GM12873 (cell line): Measurements from ENCODE around the gene PTCRA.

ENCODE experiments used
- TF ChIP-seq, protein P1 (sequence below): IDR thresholded peaks from 2 replicates; pipeline ENCODE4 v1.5.1; 2012; ENCODE audit warnings: low read depth, mild to moderate bottlenecking, moderate library complexity, low read length, control low read depth; ENCODE audit not compliant: insufficient read depth; ENCODE audit errors: missing control alignments

The PTCRA gene

DNA sequence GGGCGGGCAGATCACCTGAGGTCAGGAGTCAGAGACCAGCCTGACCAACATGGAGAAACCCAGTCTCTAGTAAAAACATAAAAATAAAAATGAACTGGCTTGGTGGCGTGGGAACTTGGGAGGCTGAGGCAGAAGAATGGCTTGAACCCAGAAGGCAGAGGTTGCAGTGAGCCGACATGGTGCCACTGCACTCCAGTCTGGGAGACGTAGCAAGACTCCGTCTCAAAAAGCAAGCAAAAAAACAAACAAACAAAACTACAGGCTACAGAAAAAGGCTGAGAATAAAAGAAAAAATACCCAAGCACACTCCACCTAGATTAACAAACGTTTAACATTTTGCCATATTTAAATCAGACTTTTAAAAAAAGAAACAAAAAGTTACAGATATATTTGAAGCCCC, 5.9 kb downstream of the PTCRA start:
- TF ChIP-seq, protein P1, sequence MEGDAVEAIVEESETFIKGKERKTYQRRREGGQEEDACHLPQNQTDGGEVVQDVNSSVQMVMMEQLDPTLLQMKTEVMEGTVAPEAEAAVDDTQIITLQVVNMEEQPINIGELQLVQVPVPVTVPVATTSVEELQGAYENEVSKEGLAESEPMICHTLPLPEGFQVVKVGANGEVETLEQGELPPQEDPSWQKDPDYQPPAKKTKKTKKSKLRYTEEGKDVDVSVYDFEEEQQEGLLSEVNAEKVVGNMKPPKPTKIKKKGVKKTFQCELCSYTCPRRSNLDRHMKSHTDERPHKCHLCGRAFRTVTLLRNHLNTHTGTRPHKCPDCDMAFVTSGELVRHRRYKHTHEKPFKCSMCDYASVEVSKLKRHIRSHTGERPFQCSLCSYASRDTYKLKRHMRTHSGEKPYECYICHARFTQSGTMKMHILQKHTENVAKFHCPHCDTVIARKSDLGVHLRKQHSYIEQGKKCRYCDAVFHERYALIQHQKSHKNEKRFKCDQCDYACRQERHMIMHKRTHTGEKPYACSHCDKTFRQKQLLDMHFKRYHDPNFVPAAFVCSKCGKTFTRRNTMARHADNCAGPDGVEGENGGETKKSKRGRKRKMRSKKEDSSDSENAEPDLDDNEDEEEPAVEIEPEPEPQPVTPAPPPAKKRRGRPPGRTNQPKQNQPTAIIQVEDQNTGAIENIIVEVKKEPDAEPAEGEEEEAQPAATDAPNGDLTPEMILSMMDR, result no peak

DNA sequence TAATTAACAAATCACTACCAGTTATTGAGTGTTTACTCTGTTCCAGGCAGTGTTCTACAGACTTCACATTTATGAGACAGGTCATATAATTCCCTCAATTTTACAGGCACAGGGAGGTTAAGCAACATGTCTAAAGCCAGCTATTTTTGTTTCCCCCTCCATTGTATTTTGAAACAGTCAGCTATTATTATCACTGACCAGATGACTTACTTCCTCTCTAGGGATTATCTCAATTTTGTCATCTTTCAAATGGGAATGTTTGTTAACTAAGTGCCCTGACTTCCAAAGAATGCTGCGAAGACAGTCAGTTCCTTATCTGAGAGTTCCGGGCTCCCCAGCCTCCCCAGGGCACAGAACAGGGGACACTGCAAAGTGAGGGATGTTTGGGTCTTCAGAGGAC, 7.8 kb downstream of the PTCRA start:
- TF ChIP-seq, protein P1, result no peak

- TF ChIP-seq, protein P1, result no peak
Observed at GRCh38 chr6:42925248-42925857, 9.5 kb downstream of the PTCRA start.

DNA sequence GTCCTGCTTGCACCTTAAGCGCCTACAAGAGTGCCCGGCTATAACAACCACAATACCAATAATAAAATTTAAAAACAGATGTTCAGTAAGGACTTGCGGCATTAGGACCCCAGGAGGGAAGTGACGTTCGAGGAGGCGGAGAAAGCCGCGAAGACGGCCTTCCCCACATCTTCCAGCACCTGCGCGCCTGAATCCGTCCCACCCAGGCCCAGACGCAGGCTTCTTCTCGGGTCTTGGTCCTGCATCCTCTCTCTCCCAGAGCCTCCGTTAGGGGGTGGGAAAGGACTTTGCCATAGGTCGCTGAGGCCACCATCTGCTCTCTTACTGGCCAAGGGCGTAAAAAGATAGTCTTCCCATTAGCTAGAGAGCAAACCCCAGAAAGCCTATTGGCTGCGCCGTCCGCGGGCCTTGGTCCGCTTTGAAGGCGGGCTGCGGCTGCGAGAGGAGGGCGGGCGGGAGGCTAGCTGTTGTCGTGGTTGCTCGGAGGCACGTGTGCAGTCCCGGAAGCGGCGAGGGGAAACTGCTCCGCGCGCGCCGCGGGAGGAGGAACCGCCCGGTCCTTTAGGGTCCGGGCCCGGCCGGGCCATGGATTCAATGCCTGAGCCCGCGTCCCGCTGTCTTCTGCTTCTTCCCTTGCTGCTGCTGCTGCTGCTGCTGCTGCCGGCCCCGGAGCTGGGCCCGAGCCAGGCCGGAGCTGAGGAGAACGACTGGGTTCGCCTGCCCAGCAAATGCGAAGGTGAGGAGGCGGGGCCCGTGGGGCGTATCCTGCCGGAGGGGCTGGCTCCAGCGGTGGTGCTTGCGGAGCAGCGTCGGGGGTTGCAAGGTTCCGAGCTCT, 13.3 kb downstream of the PTCRA start, which contains the start of gene CNPY3:
CNPY3 (plus strand) TSS at position 495 of the 835 bp plus-strand sequence; CDS start at position 586, 91 bp downstream.
- TF ChIP-seq, protein P1, result no peak

DNA sequence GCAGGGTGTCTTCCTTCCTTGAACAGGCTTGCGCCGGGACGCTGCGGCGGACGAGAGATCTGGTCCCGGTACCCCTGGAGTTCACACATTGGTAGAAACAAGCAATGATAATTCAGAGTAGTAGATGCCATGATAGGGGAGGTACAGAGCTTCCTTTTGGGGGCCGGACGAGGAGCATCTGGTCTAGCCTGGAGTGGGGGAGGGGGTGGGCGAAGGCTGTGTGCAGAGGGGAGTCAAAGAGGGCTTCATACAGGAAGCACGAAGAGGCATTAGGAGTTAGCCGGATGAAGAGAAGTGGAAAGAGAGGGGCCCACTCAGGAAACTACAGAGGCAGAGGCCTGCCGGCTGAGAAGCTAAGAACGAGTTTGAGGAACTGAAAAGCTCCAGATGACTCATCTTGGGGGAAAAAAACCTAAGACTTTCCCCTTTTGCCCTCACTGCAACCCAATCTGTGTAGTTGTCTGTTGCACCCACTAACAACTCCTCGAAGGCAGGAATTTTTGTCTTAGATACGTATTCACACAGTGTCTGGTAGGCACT, 14.0 kb downstream of the PTCRA start:
- TF ChIP-seq, protein P1, result no peak

GRCh38 chr6:42932412-42932811, 16.6 kb downstream of the PTCRA start:
- TF ChIP-seq, protein P1, result no peak

GRCh38 chr6:42933205-42933604, 17.4 kb downstream of the PTCRA start:
- TF ChIP-seq, protein P1, result no peak
